Testis (tissue), 3 donors: ENCODE data around the gene GPR15LG. TPM values are rescaled to one million over a fixed set of nuclear protein-coding genes. Genes with fewer than 3 reads are reported as not detected.
A peak's percentile ranks its signal among the peaks of the same experiment; 100 is the strongest.

Source experiments
- DNase-seq: peaks from one replicate; pipeline ENCODE4 v3.0.0-alpha.2; 2019
- H3K27ac ChIP-seq, 2 donors: fragments of 200-600 bp; sonication (generic); one replicate each; pipeline ENCODE4 v1.5.1; 2019
- H3K27me3 ChIP-seq: fragments of 200-600 bp; sonication (generic); one replicate; pipeline ENCODE4 v1.5.1; 2019
- H3K36me3 ChIP-seq: fragments of 200-600 bp; sonication (generic); one replicate; pipeline ENCODE4 v1.5.1; 2017; ENCODE audit warnings: low read depth; ENCODE audit errors: missing control alignments
- H3K4me1 ChIP-seq: fragments of 200-600 bp; sonication (generic); one replicate; pipeline ENCODE4 v1.5.1; 2019
- H3K4me3 ChIP-seq, 2 donors: fragments of 200-600 bp; sonication (generic); one replicate each; pipeline ENCODE4 v1.5.1; 2017 to 2019
- H3K9me3 ChIP-seq: fragments of 200-600 bp; sonication (generic); one replicate; pipeline ENCODE4 v1.5.1; 2017
- POLR2A ChIP-seq: fragments of 450-650 bp; IDR thresholded peaks from one replicate; pipeline ENCODE4 v1.6.1; 2017; ENCODE audit warnings: antibody characterized with exemption, mild to moderate bottlenecking, moderate library complexity
- WGBS, 2 donors: methylation state at CpG; one replicate each; pipeline ENCODE4 v1.1.5; 2018; 5-methylcytosine and 5-hydroxymethylcytosine counted together
- intact Hi-C: fragments of 100-400 bp; cut with DNase I; formaldehyde crosslinking; loops from one replicate; pipeline ENCODE4 v1.15.1; 2023; ENCODE audit warnings: low total_unique reads
- polyA plus RNA-seq: library from polyadenylated mRNA; stranded (reverse); fragments of 350-450 nt; fragmentation: Illumina TruSeq; extraction: RNeasy Lipid Tissue Mini Kit (QIAGEN cat#74804); gene quantifications from one replicate; pipeline ENCODE4 v1.2.3, GENCODE V29; 2014; ENCODE audit warnings: low read depth, low replicate concordance; ENCODE audit not compliant: insufficient read depth
- total RNA-seq, 2 donors: library from RNA; depleted of rRNA; stranded (reverse); fragments of >200 nt; gene quantifications; one replicate each; pipeline ENCODE4 v1.2.3, GENCODE V29; 2016
- TF ChIP-seq, protein P1 (sequence below), 3 experiments: fragments of 450-650 bp in 2 of 3; fragments of 200-600 bp in 1 of 3; sonication (generic) in 1 of 3; IDR thresholded peaks; one replicate each; pipeline ENCODE4 v1.5.1; 2016 to 2019; ENCODE audit warnings: antibody characterized with exemption in 3 of 3, mild to moderate bottlenecking in 2 of 3, moderate library complexity in 1 of 3

The GPR15LG gene
- total and polyA plus RNA-seq, 3 donors from 2014 or later, result not detected

DNA sequence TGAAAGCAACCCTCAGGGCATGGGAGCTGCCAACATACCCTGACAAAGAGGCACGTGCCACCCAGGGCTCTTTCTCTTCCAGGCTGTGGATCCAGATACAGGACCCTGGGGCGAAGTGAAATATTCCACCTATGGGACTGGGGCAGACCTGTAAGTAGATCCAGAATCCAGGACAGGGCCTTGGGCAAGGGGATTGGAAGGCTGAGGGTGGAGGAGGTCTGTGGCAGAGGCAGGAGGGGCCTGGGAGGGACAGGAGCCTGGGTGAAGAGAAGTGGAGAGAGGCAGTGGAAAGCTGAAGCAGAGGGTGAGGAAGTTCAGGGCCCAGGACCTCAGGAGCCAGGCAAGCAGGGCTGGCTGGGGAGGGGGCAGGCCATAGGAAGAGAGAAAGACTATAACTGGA lies 38.0 kb downstream of the GPR15LG start:
- Histone ChIP-seq H3K9me3 (no peaks in the 10 kb centered on the region), H3K27me3 (no peaks in the 10 kb centered on the region), H3K36me3 (no peaks in the 10 kb centered on the region), H3K4me3 (no peak overlapping the region), H3K27ac (no peak overlapping the region), H3K4me1 (no peaks in the 10 kb centered on the region)
- WGBS, 2 donors, result 88 to 92% methylated on average over 2 of the region's 2 CpGs
- intact Hi-C loops, result no loop called here
- TF ChIP-seq, protein P1, sequence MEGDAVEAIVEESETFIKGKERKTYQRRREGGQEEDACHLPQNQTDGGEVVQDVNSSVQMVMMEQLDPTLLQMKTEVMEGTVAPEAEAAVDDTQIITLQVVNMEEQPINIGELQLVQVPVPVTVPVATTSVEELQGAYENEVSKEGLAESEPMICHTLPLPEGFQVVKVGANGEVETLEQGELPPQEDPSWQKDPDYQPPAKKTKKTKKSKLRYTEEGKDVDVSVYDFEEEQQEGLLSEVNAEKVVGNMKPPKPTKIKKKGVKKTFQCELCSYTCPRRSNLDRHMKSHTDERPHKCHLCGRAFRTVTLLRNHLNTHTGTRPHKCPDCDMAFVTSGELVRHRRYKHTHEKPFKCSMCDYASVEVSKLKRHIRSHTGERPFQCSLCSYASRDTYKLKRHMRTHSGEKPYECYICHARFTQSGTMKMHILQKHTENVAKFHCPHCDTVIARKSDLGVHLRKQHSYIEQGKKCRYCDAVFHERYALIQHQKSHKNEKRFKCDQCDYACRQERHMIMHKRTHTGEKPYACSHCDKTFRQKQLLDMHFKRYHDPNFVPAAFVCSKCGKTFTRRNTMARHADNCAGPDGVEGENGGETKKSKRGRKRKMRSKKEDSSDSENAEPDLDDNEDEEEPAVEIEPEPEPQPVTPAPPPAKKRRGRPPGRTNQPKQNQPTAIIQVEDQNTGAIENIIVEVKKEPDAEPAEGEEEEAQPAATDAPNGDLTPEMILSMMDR (IDR thresholded peaks at IDR 0.05), result no peak
- TF ChIP-seq POLR2A, result no peak
- no peak for DNase-seq

DNA sequence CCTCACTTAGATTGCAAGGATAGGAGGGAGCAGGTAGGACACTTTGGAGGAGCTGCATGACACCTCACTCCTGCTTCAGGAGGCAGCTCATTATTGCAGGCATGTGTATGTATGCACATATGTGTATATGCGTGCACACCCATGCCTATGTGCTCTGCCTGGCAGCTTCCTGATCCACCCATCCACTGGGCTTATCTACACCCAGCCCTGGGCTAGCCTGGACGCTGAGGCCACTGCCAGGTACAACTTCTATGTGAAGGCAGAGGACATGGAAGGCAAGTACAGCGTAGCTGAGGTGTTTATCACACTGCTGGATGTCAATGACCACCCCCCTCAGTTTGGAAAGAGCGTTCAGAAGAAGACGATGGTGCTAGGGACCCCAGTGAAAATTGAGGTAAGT lies 38.4 kb downstream of the GPR15LG start:
- H3K27me3 ChIP-seq, result no peaks in the 10 kb centered on the region
- intact Hi-C loops, result no loop called here
- no peak for DNase-seq
- H3K27ac ChIP-seq, result no peak overlapping the region
- TF ChIP-seq, protein P1 (IDR thresholded peaks at IDR 0.05), result no peak
- TF ChIP-seq POLR2A, result no peak
- no peaks in the 10 kb centered on the region for H3K4me1 ChIP-seq
- 79 to 94% methylated on average over 5 of the region's 5 CpGs for WGBS, 2 donors
- no peaks in the 10 kb centered on the region for H3K36me3 ChIP-seq
- no peak overlapping the region for H3K4me3 ChIP-seq
- H3K9me3 ChIP-seq, result no peaks in the 10 kb centered on the region

DNA sequence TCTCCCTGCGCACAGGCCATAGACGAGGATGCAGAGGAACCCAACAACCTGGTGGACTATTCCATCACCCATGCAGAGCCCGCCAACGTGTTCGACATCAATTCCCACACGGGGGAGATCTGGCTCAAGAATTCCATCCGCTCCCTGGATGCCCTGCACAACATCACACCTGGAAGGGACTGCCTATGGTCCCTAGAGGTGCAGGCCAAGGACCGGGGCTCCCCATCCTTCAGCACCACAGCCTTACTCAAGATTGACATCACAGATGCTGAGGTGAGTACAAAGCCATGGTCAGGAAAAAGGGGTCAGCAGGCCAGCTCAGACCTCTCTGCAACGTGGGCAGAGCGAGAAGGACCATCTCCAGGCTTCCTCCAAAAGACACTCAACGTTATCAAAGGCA lies 39.5 kb downstream of the GPR15LG start:
- TF ChIP-seq, protein P1 (IDR thresholded peaks at IDR 0.05), result no peak
- no peak for TF ChIP-seq POLR2A
- 82 to 87% methylated on average over 11 of the region's 11 CpGs for WGBS, 2 donors

DNA sequence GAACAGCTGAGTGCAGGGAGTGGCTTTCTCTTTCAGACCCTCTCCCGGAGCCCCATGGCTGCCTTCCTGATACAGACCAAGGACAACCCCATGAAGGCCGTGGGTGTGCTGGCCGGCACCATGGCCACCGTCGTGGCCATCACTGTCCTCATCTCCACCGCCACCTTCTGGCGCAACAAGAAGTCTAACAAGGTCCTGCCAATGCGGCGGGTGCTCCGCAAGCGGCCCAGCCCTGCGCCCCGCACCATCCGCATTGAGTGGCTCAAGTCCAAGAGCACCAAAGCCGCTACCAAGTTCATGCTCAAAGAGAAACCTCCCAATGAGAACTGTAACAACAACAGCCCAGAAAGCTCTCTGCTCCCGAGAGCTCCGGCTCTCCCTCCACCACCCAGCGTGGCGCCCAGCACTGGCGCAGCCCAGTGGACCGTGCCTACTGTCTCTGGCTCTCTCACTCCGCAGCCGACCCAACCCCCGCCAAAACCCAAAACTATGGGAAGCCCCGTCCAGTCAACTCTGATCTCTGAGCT lies 40.5 kb downstream of the GPR15LG start:
- H3K27me3 ChIP-seq, result no peaks in the 10 kb centered on the region
- peak; percentile 18 for DNase-seq
- no peaks in the 10 kb centered on the region for H3K9me3 ChIP-seq
- H3K27ac ChIP-seq, result no peak overlapping the region
- intact Hi-C loops, result no loop called here
- WGBS, 2 donors, result 52% methylated on average over 22 to 25 of the region's 25 CpGs
- TF ChIP-seq, protein P1 (IDR thresholded peaks at IDR 0.05), result no peak
- no peaks in the 10 kb centered on the region for H3K4me1 ChIP-seq
- peak overlapping the region; percentile 18 to 39 for H3K4me3 ChIP-seq
- no peaks in the 10 kb centered on the region for H3K36me3 ChIP-seq

More for the DNA sequence above, 39.5 kb downstream of the GPR15LG start:
- H3K4me1 ChIP-seq, result no peaks in the 10 kb centered on the region
- H3K4me3 ChIP-seq, result no peak overlapping the region
- H3K27ac ChIP-seq, result no peak overlapping the region
- no peak for DNase-seq
- H3K36me3 ChIP-seq, result no peaks in the 10 kb centered on the region
- intact Hi-C loops, result no loop called here
- no peaks in the 10 kb centered on the region for H3K27me3 ChIP-seq
- H3K9me3 ChIP-seq, result no peaks in the 10 kb centered on the region

DNA sequence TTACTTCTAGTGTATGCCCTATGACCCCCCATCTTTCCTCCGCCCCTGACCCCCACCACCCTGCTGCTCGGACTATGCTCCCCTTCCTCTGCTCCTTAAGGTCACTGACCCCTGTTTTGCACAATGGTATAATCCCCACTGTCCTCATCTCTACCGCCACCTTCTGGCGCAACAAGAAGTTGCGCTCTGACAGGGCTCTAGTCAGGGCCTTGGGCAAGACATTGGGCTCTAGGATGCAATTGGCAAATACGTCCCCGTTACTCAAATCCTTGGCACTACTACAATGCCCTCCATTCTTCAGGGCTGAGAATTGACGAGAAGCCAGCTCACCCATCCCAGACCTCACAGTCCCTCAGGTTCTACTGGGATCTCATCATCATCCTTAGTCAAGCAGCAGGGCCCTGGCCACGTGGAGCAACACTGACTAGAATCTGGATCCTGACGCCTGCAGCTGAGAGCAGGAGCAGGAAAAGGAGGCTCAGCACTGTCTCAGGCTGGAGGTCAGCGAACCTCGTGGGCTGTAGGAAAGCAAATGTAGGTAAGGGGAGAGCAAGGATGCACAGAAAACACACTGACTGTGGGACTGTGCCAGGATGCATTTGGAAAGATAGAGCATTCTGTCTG lies 41.1 kb downstream of the GPR15LG start:
- intact Hi-C loops, result no loop called here
- H3K4me1 ChIP-seq, result no peaks in the 10 kb centered on the region
- TF ChIP-seq POLR2A, result no peak
- TF ChIP-seq, protein P1 (IDR thresholded peaks at IDR 0.05), result peak in 1 of 3 experiments; percentile 10
- no peak overlapping the region for H3K27ac ChIP-seq
- 40 to 44% methylated on average over 12 of the region's 12 CpGs for WGBS, 2 donors
- no peaks in the 10 kb centered on the region for H3K36me3 ChIP-seq
- no peaks in the 10 kb centered on the region for H3K9me3 ChIP-seq
- peak overlapping the region; percentile 18 to 39 for H3K4me3 ChIP-seq
- peak; percentile 52 for DNase-seq
- no peaks in the 10 kb centered on the region for H3K27me3 ChIP-seq
